GM12875 (cell line): ENCODE data around the gene VGLL4.
"Not testable (repeated sequence)": the region's sequence is repeated elsewhere in the genome, so short reads cannot be mapped to it uniquely, and the experiment has no call there.

ENCODE experiments used
- H3K4me3 ChIP-seq: one replicate; pipeline ENCODE4 v1.5.1; 2011; ENCODE audit warnings: low read depth, low read length, control low read depth
- CTCF ChIP-seq: IDR thresholded peaks from 2 replicates; pipeline ENCODE4 v1.5.1; 2011; ENCODE audit warnings: low read depth, mild to moderate bottlenecking, control low read depth, inconsistent platforms, low read length, moderate library complexity, borderline replicate concordance; ENCODE audit not compliant: insufficient read depth

Gene VGLL4

GRCh38 chr3:11643605-11644087 lies at the start of gene VGLL4:
Gene VGLL4, minus strand, starts transcription at chr3:11643915. Its CDS starts 397 bp downstream, at chr3:11643518.
- H3K4me3 ChIP-seq = peak within 1 kb of the TSS; percentile 79
- TF ChIP-seq CTCF = no peak

- no peak for TF ChIP-seq CTCF
- H3K4me3 ChIP-seq = no peak overlapping the region
Measured at GRCh38 chr3:11692532-11692813, 48.8 kb upstream of the VGLL4 start.

- no peak for TF ChIP-seq CTCF
Measured at GRCh38 chr3:11691767-11692531, 48.2 kb upstream of the VGLL4 start.

GRCh38 chr3:11690863-11691766 lies 47.4 kb upstream of the VGLL4 start:
- H3K4me3 ChIP-seq = no peak overlapping the region
- no peak for TF ChIP-seq CTCF

More at GRCh38 chr3:11691767-11692531, 48.2 kb upstream of the VGLL4 start:
- no peak overlapping the region for H3K4me3 ChIP-seq

- no peak overlapping the region for H3K4me3 ChIP-seq
- no peak for TF ChIP-seq CTCF
Measured at GRCh38 chr3:11689749-11690148, 46.0 kb upstream of the VGLL4 start.

- H3K4me3 ChIP-seq = not testable (repeated sequence)
Measured at GRCh38 chr3:11684980-11685379, 41.3 kb upstream of the VGLL4 start.

- no peak overlapping the region for H3K4me3 ChIP-seq
- no peak for TF ChIP-seq CTCF
Measured at GRCh38 chr3:11680509-11680908, 36.8 kb upstream of the VGLL4 start.
